Measurements from ENCODE around the gene ANKRD49. TPM values are rescaled to one million over a fixed set of nuclear protein-coding genes. Genes with fewer than 3 reads are reported as not detected.
A peak's percentile ranks its signal among the peaks of the same experiment; 100 is the strongest.

ANKRD49 gene
- total and polyA plus RNA-seq, 2 of the 8 experiments (the other 6 are each of a cell fraction or from before 2014, with no cell fraction given): 7.4 to 12.2 TPM

DNA sequence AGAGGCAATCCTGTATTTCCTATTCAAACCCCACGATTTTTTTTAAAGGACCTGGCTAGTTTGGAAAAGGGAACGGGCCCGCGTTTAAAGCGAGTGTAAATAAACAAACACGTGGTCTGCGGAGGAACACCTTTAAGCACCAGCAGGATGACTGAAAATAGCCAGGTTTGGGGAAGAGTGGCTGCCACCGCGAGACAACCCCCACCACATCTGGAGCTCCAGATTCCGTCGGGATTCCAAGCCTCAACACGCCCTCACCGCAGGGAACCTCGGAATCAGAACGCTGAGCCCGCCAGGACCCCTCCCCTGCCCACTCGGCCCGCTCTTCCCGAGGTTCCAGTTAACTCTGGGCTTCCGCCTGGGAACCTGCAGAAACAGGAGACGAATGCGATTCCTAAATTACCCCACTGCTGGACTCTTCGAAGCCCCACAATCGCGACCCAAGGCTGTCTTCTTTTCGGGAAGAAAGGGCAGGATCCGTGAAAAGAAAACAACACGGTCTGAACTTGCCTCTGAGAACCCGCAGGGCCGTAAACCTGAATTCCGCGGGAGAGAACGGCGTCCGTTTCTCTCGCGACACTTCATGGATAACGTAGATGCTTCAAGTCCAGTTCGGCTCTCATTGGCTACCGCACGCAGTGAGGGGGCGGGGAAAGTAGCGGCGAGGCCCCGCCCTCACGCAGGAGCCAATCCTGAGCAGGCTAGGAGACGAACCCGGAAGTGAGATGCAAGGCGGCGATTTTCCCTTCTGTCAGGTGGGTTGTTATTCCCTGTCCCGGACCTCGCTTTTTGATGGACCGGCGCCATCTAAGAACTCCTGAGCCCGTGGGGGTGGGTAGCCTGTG lies at the start of gene ANKRD49, which contains the start of gene MRE11 (continued):
- TF ChIP-seq GABPA (IDR thresholded peaks at IDR 0.05; ENCODE audit: borderline replicate concordance, insufficient read depth, low read length) (no peak), SAP30 (IDR thresholded peaks at IDR 0.05; ENCODE audit: insufficient read depth, insufficient replicate concordance, low read length) (no peak), JUND (IDR thresholded peaks at IDR 0.05; ENCODE audit: low read length) (0 out of 2 replicates have a peak, but pooled peaks have one; percentile 17), ZNF274 (IDR thresholded peaks at IDR 0.05; ENCODE audit: borderline replicate concordance, extremely low read depth, low read length) (no peak), CREB1 (IDR thresholded peaks at IDR 0.05) (0 out of 2 replicates have a peak, but pooled peaks have one; percentile 20), PHF8 (conservative IDR thresholded peaks at IDR 0.05; ENCODE audit: low read depth, low read length) (peak; percentile 84), MAFK (IDR thresholded peaks at IDR 0.05; ENCODE audit: low read depth, low read length) (no peak), SIRT6 (IDR thresholded peaks at IDR 0.05; ENCODE audit: low read length) (no peak), BCL11A (IDR thresholded peaks at IDR 0.05; ENCODE audit: low read depth in 2 of 2, low read length in 2 of 2) (no peak), EZH2 (IDR thresholded peaks at IDR 0.05; ENCODE audit: low read depth, low read length, severe bottlenecking) (no peak), NRF1 (IDR thresholded peaks at IDR 0.05; ENCODE audit: low read depth, low read length) (no peak), ASH2L (IDR thresholded peaks at IDR 0.05; ENCODE audit: low read length) (peak; percentile 62), JUN (IDR thresholded peaks at IDR 0.05; ENCODE audit: low read depth, low read length) (no peak), TCF12 (IDR thresholded peaks at IDR 0.05; ENCODE audit: low read depth, low read length) (peak; percentile 77; the same call in 1 of the 2 replicates), SP2 (IDR thresholded peaks at IDR 0.05; ENCODE audit: low read length) (no peak), YY1 (IDR thresholded peaks at IDR 0.05; ENCODE audit: low read depth, low read length) (peak; percentile 42; the same call in 1 of the 2 replicates)
- TF ChIP-seq, protein P1, sequence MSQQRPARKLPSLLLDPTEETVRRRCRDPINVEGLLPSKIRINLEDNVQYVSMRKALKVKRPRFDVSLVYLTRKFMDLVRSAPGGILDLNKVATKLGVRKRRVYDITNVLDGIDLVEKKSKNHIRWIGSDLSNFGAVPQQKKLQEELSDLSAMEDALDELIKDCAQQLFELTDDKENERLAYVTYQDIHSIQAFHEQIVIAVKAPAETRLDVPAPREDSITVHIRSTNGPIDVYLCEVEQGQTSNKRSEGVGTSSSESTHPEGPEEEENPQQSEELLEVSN (IDR thresholded peaks at IDR 0.05): peak; percentile 86

All from H1 (cell line).